ENCODE data around the gene UBALD1. TPM values are rescaled to one million over a fixed set of nuclear protein-coding genes. Genes with fewer than 3 reads are reported as not detected.

The UBALD1 gene
- total and polyA plus RNA-seq, 12 donors, result 14.7 to 39.4 (median 20.4) TPM

GRCh38 chr16:4660454-4661007 is 45.8 kb upstream of the UBALD1 start:
- peaks cover 0 to 77% (median 10%) of the 10 kb centered on the region in 9 donors for H3K36me3 ChIP-seq
- peak overlapping the region in 3 of 10 donors; percentile 13 to 68 (median 51) for H3K27ac ChIP-seq
- TF ChIP-seq CTCF (IDR thresholded peaks at IDR 0.05), result no peak

GRCh38 chr16:4659363-4660353 is 45.0 kb upstream of the UBALD1 start:
- Histone ChIP-seq H3K27ac (peak overlapping the region in 3 of 10 donors; percentile 13 to 68 (median 25)), H3K9me3 (no peaks in the 10 kb centered on the region), H3K27me3 (no peaks in the 10 kb centered on the region), H3K4me1 (peaks cover 6 to 43% (median 23%) of the 10 kb centered on the region in 9 donors), H3K4me3 (no peak overlapping the region), H3K36me3 (peaks cover 0 to 77% (median 15%) of the 10 kb centered on the region in 9 donors)
- WGBS, 2 donors, result 84 to 90% methylated on average over 29 of the region's 29 CpGs
- ATAC-seq (peak in 1 of 8 donors; percentile 6), DNase-seq (no peak)
- no peak for TF ChIP-seq CTCF (IDR thresholded peaks at IDR 0.05)
- intact Hi-C loops (cut with DNase I), result no loop called here

More at GRCh38 chr16:4660454-4661007, 45.8 kb upstream of the UBALD1 start:
- DNase-seq, result peak; percentile 55 to 69
- intact Hi-C loops (cut with DNase I), result no loop called here
- Histone ChIP-seq H3K9me3 (no peaks in the 10 kb centered on the region), H3K4me3 (no peak overlapping the region), H3K27me3 (no peaks in the 10 kb centered on the region), H3K4me1 (peaks cover 6 to 52% (median 24%) of the 10 kb centered on the region in 9 donors)
- 28 to 30% methylated on average over 18 of the region's 18 CpGs for WGBS, 2 donors
- peak; percentile 35 to 67 (median 42) for ATAC-seq

GRCh38 chr16:4656695-4657686 is 42.3 kb upstream of the UBALD1 start:
- H3K27ac ChIP-seq, result no peak overlapping the region
- H3K27me3 ChIP-seq, result no peaks in the 10 kb centered on the region
- H3K36me3 ChIP-seq, result peaks cover 0 to 88% (median 35%) of the 10 kb centered on the region in 9 donors
- intact Hi-C loops (cut with DNase I), result no loop called here
- ATAC-seq (no peak), DNase-seq (no peak)
- TF ChIP-seq CTCF (IDR thresholded peaks at IDR 0.05), result no peak
- peaks cover 6 to 29% (median 12%) of the 10 kb centered on the region in 9 donors for H3K4me1 ChIP-seq
- no peak overlapping the region for H3K4me3 ChIP-seq
- no peaks in the 10 kb centered on the region for H3K9me3 ChIP-seq
- 94 to 96% methylated on average over 25 of the region's 25 CpGs for WGBS, 2 donors
